Esophagus mucosa (tissue), 1 donor: ENCODE results near the gene SCAPER. TPM values are rescaled to one million over a fixed set of nuclear protein-coding genes. Genes with fewer than 3 reads are reported as not detected.
A peak's percentile ranks its signal among the peaks of the same experiment; 100 is the strongest.

ENCODE experiments used
- ATAC-seq: fragments of 200-7000 bp; cut with Tn5 transposase; one replicate; pipeline ENCODE4 v1.9.1; 2020
- total RNA-seq: library from RNA; stranded (reverse); gene quantifications from one replicate; pipeline ENCODE4 v1.2.4, GENCODE V29; 2023
- donor health status: DM: yes; HTN: yes; CAD: no.

SCAPER gene
- total RNA-seq, 1 donor from 2014 or later = 19.5 TPM

- no peak for ATAC-seq
Measured at GRCh38 chr15:76668900-76669299, 236.2 kb downstream of the SCAPER start.

- ATAC-seq = no peak
Measured at GRCh38 chr15:76667943-76668715, 237.0 kb downstream of the SCAPER start.

DNA sequence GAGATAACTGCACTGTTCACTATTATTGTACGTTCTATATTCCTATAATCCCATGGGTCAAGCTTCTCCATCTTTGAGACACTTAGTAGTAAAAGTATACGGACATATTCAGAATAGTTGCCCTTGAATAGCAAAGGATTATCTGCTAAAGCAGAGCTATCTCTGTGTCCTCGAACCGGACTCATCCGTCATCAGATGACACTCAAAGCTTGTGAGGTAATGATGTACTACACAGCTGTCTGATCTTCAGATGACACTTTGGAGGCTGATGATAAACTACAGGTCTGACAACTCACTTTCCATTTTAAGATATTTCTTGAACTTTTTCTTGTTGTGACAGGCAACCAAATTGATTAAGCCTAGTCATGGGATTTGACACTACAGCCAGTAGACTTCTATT, 240.2 kb downstream of the SCAPER start:
- ATAC-seq = no peak

- ATAC-seq = no peak
Measured at GRCh38 chr15:76664411-76664810, 240.7 kb downstream of the SCAPER start.

DNA sequence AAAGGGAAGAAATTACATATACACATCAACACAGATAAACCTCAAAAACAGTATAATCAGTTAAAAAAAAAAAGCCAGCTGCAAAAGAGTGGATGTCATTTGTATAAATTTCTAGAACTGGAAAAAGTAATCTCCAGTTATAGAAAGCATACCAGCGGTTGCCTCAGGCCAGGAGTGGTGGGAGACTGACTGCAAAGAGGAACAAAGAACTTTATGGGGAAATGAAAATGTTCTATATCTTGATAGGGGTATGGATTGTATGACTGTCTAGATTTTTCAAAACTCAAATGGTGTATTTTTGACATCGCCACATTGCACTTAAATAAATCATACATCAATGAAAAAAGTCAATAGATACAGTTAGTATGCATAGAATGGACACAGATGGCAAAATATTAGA, 241.6 kb downstream of the SCAPER start:
- ATAC-seq = no peak

DNA sequence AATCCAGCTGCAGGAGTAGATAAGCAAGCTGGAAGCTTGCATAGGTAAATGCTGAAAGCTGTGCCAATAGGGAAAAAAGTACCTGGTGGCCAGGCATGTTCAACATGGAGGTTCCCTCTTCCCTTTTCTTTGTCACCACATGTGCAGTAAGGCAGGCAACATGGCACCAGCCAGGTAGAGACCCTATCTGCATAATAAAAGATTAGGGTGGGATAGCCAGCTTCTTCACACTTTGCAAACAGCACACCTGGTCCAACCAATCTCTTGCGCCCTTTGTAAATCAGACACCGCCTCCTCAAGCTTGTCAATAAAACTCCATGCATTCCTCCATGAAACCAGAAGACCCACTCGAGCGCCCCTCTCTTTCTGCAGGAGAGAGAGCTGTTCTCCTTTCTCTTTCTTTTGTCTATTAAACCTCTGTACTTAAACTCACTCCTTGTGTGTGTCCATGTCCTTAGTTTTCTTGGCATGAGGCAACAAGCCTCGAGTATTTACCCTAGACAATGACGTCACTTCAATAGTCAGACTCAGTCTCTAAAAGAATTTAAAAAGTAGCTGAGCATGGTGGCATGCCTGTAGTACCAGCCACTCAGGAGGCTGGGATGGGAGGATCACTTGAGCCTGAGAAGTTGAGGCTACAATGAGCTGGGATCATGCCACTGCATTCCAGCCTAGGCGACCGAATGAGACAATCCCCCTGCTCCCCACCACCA, 256.3 kb downstream of the SCAPER start:
- no peak for ATAC-seq

- no peak for ATAC-seq
Measured at GRCh38 chr15:76647612-76648011, 257.5 kb downstream of the SCAPER start.

- ATAC-seq = no peak
Measured at GRCh38 chr15:76644646-76645045, 260.5 kb downstream of the SCAPER start.

DNA sequence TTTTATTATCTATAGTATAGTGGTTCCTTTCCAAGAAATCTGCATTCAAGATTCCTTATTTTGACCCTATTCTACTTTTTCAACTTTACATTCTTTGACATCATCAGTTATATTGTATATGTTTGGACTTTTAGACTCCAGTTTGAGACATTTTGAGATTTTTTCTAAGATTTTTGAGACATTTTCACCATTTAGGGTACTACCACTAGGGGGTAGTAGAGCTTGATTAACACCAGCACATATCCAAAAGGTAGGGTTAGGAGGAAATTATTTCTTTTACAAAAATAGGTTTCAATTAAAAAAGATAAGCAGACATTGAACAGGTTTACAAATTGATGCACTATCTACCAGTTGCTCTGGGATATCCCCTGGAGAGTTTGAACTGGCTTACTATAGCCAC, 262.5 kb downstream of the SCAPER start:
- ATAC-seq = no peak

GRCh38 chr15:76637166-76637565, 268.0 kb downstream of the SCAPER start:
- ATAC-seq = no peak

DNA sequence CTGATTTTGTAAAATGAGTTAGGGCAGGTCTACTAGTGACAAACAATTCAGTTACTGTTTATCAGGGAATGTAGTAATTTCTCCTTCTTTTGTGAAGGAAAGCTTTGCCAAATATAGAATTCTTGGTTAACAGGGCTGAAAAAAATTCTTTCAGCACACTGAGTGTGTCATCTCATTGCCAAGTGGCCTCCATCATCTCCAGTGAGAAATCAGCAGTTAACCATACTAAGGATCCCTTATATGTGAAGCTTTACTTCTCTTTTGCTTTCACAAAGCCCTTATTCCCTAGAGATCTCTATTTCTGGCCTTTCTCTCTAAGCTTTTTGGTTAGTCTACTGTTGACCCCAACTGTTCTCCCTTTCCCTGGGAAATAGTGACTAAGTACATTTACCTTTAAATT, 269.1 kb downstream of the SCAPER start:
- ATAC-seq = no peak

DNA sequence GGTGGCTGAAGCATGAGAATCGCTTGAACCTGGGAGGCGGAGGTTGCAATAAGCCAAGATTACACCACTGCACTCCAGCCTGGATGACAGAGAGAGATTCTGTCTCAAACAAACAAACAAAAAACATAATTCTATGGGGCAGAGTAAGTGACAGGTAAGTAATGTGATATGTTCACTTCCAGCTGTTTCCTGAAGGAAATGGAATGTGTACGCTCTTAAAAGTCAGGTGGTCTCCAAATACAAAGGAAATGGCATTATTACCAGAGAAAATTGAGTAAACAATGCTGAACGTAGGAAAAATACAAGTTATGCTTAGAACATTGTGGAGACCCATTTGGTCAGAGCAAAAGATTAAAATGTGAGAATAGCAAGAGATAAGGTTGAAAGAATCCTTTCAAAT, 278.5 kb downstream of the SCAPER start:
- no peak for ATAC-seq

DNA sequence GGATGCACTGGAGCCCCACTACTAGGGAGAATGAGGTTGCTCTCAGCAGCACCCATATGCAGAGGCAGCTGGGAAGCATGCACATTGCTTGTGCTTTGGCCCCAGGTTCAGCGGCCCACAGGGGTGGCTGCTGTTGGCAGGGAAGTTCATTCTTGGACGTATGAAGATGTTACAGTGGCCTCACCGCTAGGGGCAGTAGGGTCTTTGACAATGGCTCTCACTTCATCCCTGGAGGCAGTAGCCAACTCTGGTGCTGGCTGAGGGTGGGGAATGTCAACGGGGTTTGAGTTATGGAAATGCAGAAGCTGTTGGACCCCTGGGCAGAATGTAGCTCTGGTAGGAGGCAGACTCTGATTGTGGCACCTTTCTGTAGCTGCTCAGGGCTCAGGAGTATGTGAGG, 279.9 kb downstream of the SCAPER start:
- ATAC-seq = no peak

DNA sequence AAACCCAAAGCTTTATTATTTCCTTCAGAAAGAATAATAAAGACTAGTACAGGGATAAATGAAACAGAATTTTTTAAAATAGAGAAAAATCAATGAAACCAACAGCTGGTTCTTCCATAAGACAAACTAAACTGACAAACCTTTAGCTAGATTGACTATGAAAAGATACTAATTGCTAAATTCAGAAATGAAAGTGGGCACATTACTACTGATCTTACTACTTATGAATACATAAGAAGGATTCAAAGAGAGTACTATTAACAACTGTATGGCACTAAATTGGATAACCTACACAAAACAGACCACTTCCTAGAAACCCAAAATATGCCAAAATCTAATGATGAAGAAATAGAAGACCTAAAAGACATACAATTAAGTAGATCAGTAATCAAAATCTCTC, 290.4 kb downstream of the SCAPER start:
- ATAC-seq = no peak

GRCh38 chr15:76588811-76589747, 316.1 kb downstream of the SCAPER start:
- ATAC-seq = peak; percentile 49

GRCh38 chr15:76585576-76585897, 319.6 kb downstream of the SCAPER start:
- no peak for ATAC-seq

GRCh38 chr15:76584868-76585575, 320.1 kb downstream of the SCAPER start:
- no peak for ATAC-seq

DNA sequence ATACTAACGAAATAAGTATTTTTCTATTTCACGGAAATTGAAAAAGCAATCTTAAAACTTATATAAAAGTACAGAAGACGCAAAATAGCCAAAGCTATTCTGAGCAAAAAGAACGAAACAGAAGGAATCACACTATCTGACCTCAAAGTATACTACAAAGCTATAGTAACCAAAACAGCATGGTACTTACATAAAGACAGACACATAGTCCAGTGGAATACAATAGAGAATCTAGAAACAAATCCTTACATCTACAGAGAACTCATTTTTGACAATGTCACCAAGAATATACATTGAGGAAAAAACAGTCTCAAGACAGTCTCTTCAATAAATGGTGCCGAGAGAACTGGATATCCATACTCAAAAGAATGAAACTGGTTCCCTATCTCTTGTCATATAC, 322.6 kb downstream of the SCAPER start:
- ATAC-seq = no peak

DNA sequence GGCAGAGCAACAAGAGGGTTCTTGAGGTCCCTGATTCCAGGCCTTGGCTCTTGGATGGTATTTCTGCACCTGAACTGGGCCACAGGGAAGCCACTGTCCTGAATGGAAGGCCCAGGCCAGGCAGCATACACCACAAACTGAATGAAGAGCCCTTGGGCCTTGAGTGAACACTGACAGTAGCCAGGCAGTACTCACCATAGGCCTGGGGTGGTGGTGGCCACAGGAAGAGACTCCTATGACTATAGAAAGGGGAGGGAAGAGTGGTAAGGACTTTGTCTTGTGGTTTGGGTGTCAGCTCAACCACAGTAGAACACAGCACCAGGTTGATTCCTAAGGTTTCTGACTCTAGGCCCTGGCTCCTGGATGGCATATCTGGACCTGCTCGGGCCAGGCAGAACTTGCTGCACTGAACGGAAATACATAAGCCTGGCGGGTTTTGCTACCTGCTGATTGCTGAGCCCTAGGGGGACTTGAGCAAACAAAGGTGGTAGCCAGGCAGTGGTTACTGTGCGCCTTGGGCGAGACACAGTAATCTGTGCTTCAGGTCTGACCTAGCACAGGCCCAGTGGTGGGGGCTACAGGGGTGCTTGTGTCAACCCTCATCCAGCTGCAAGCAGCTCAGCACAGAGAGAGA, 327.1 kb downstream of the SCAPER start:
- peak; percentile 50 for ATAC-seq

- peak; percentile 35 for ATAC-seq
Measured at GRCh38 chr15:76576523-76577279, 328.4 kb downstream of the SCAPER start.

DNA sequence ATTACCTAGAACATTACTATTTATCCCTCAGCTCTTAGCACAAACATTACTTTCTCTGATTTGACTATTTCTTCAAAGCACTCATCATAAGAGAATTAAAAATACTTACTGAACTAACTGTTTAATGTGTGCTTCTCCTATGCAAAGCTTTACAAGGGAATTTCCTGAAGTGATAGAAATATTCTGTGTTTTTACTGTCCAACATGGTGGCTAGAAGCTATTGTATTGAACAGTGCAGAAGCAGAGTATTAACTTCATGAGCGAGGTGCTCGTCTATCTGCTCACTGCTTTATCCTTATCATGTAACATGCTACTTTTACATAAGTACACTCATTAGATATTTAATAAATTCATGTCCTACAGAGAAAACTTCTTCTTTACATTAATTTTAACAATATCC, 329.5 kb downstream of the SCAPER start:
- no peak for ATAC-seq
